H9 (cell line): ENCODE results near the gene CALM1. TPM values are rescaled to one million over a fixed set of nuclear protein-coding genes. Genes with fewer than 3 reads are reported as not detected.

ENCODE experiments used
- DNase-seq: peaks from one replicate; pipeline ENCODE4 v3.0.0-alpha.2; 2017
- H2AFZ ChIP-seq: one replicate; pipeline ENCODE4 v1.6.1; 2013; ENCODE audit warnings: mild to moderate bottlenecking, low read length, control low read depth, moderate library complexity
- H2AK5ac ChIP-seq: 2 replicates; pipeline ENCODE4 v1.6.1; 2013; ENCODE audit warnings: low read length, control low read depth, mixed read lengths; ENCODE audit not compliant: insufficient read length
- H2BK120ac ChIP-seq: one replicate; pipeline ENCODE4 v1.6.1; 2013; ENCODE audit warnings: low read depth, mild to moderate bottlenecking, low read length, control low read depth, inconsistent platforms; ENCODE audit not compliant: poor library complexity, severe bottlenecking
- H2BK12ac ChIP-seq: 2 replicates; pipeline ENCODE4 v1.6.1; 2013; ENCODE audit warnings: low read length, control low read depth, mixed read lengths, low read depth; ENCODE audit not compliant: insufficient read length
- H2BK15ac ChIP-seq: 2 replicates; pipeline ENCODE4 v1.6.1; 2013; ENCODE audit warnings: low read depth, low read length, control low read depth
- H2BK20ac ChIP-seq: one replicate; pipeline ENCODE4 v1.6.1; 2013; ENCODE audit warnings: low read depth, mild to moderate bottlenecking, low read length, control low read depth, inconsistent platforms; ENCODE audit not compliant: poor library complexity, severe bottlenecking
- H2BK5ac ChIP-seq: 2 replicates; pipeline ENCODE4 v1.6.1; 2013; ENCODE audit warnings: low read length, control low read depth, mixed read lengths; ENCODE audit not compliant: insufficient read length
- H3K14ac ChIP-seq: 2 replicates; pipeline ENCODE4 v1.6.1; 2013; ENCODE audit warnings: low read length, control low read depth; ENCODE audit not compliant: insufficient read depth
- H3K18ac ChIP-seq: 2 replicates; pipeline ENCODE4 v1.6.1; 2013; ENCODE audit warnings: low read depth, mild to moderate bottlenecking, mixed read lengths, low read length, control low read depth; ENCODE audit not compliant: insufficient read length
- H3K23ac ChIP-seq: 2 replicates; pipeline ENCODE4 v1.6.1; 2013; ENCODE audit warnings: low read length, control low read depth, mixed read lengths, low read depth; ENCODE audit not compliant: insufficient read length
- H3K23me2 ChIP-seq: 2 replicates; pipeline ENCODE4 v1.6.1; 2013; ENCODE audit warnings: low read depth, mild to moderate bottlenecking, mixed read lengths, low read length, control low read depth; ENCODE audit not compliant: insufficient read length, poor library complexity, severe bottlenecking
- H3K27ac ChIP-seq: 2 replicates; pipeline ENCODE4 v1.5.1; 2013; ENCODE audit warnings: low read length, control low read depth, mixed read lengths, low read depth; ENCODE audit not compliant: insufficient read length
- H3K27me3 ChIP-seq: 2 replicates; pipeline ENCODE4 v1.6.1; 2013; ENCODE audit warnings: low read length, control low read depth, inconsistent platforms; ENCODE audit not compliant: insufficient read depth
- H3K4ac ChIP-seq: 2 replicates; pipeline ENCODE4 v1.6.1; 2013; ENCODE audit warnings: low read depth, mild to moderate bottlenecking, control low read depth, inconsistent platforms, low read length, moderate library complexity
- H3K4me1 ChIP-seq: 2 replicates; pipeline ENCODE4 v1.6.1; 2013; ENCODE audit warnings: low read length, control low read depth, inconsistent platforms; ENCODE audit not compliant: insufficient read depth
- H3K4me2 ChIP-seq: 2 replicates; pipeline ENCODE4 v1.6.1; 2013; ENCODE audit warnings: low read length, control low read depth, mixed read lengths; ENCODE audit not compliant: insufficient read length, insufficient read depth
- H3K56ac ChIP-seq: 2 replicates; pipeline ENCODE4 v1.6.1; 2013; ENCODE audit warnings: low read depth, mild to moderate bottlenecking, mixed read lengths, low read length, control low read depth; ENCODE audit not compliant: insufficient read length
- H3K79me1 ChIP-seq: 2 replicates; pipeline ENCODE4 v1.6.1; 2013; ENCODE audit warnings: low read depth, mild to moderate bottlenecking, moderate library complexity, low read length, control low read depth, inconsistent platforms; ENCODE audit not compliant: insufficient read depth, poor library complexity, severe bottlenecking
- H3K79me2 ChIP-seq: 2 replicates; pipeline ENCODE4 v1.6.1; 2013; ENCODE audit warnings: low read length, control low read depth, inconsistent platforms; ENCODE audit not compliant: insufficient read depth
- H3K9ac ChIP-seq: 2 replicates; pipeline ENCODE4 v1.6.1; 2013; ENCODE audit warnings: low read length, control low read depth, mixed read lengths; ENCODE audit not compliant: insufficient read length; ENCODE audit errors: extremely low read depth
- H3K9me3 ChIP-seq: one replicate; pipeline ENCODE4 v1.6.1; 2013; ENCODE audit warnings: low read depth, low read length, inconsistent platforms; ENCODE audit not compliant: control insufficient read depth
- H3T11ph ChIP-seq: one replicate; pipeline ENCODE4 v1.6.1; 2013; ENCODE audit warnings: mild to moderate bottlenecking, low read length, control low read depth, inconsistent platforms
- H4K20me1 ChIP-seq: one replicate; pipeline ENCODE4 v1.6.1; 2013; ENCODE audit not compliant: control insufficient read depth, insufficient read length, insufficient read depth
- H4K5ac ChIP-seq: 2 replicates; pipeline ENCODE4 v1.6.1; 2013; ENCODE audit warnings: low read depth, mild to moderate bottlenecking, mixed read lengths, low read length, control low read depth; ENCODE audit not compliant: insufficient read length
- H4K8ac ChIP-seq: replicated peaks from 2 replicates; pipeline ENCODE4 v1.6.1; 2013; ENCODE audit warnings: low read length, control low read depth, mixed read lengths, low read depth; ENCODE audit not compliant: insufficient read length
- H4K91ac ChIP-seq: 2 replicates; pipeline ENCODE4 v1.6.1; 2013; ENCODE audit warnings: low read depth, mild to moderate bottlenecking, moderate library complexity, mixed read lengths, low read length, control low read depth; ENCODE audit not compliant: insufficient read length
- H3K27ac Mint-ChIP-seq, 3 experiments: 2 replicates in 2 of 3; 3 replicates in 1 of 3; pipeline ENCODE4 v1.8.0; 2020 to 2021; ENCODE audit warnings: mixed read lengths in 3 of 3, mild to moderate bottlenecking in 1 of 3, moderate library complexity in 1 of 3
- H3K27me3 Mint-ChIP-seq: 2 replicates; pipeline ENCODE4 v1.8.0; 2021; ENCODE audit warnings: low read depth, mild to moderate bottlenecking, moderate library complexity, mixed read lengths
- H3K36me3 Mint-ChIP-seq, 3 experiments: 2 replicates in 2 of 3; 3 replicates in 1 of 3; pipeline ENCODE4 v1.8.0; 2020 to 2021; ENCODE audit warnings: low read depth in 3 of 3, mixed read lengths in 3 of 3; ENCODE audit not compliant: insufficient read depth in 1 of 3
- H3K4me1 Mint-ChIP-seq, 2 experiments: 2 replicates each; pipeline ENCODE4 v1.8.0; 2020; ENCODE audit warnings: mixed read lengths in 2 of 2
- H3K4me3 Mint-ChIP-seq, 2 experiments: 2 replicates in 1 of 2; 3 replicates in 1 of 2; pipeline ENCODE4 v1.8.0; 2020 to 2021; ENCODE audit warnings: mild to moderate bottlenecking in 2 of 2, mixed read lengths in 2 of 2, moderate library complexity in 1 of 2
- H3K9me3 Mint-ChIP-seq, 2 experiments: 2 replicates in 1 of 2; 3 replicates in 1 of 2; pipeline ENCODE4 v1.8.0; 2020; ENCODE audit warnings: mild to moderate bottlenecking in 2 of 2, mixed read lengths in 2 of 2, moderate library complexity in 1 of 2
- CTCF ChIP-seq: fragments of 200-600 bp; sonication (generic); conservative IDR thresholded peaks from 3 replicates; pipeline ENCODE4 v1.8.0; 2021; ENCODE audit warnings: antibody characterized with exemption, mild to moderate bottlenecking
- whole genome bisulfite sequencing: extraction: QIAGEN DNeasy Blood & Tissue Kit; methylation state at CpG from one replicate; pipeline ENCODE4 v1.1.7; 2013; ENCODE audit warnings: missing lambda C conversion rate, low lambda C conversion rate, mixed read lengths; ENCODE audit not compliant: insufficient read length; ENCODE audit errors: extremely low coverage; 5-methylcytosine and 5-hydroxymethylcytosine counted together
- total RNA-seq: library from RNA; stranded (reverse); gene quantifications from 2 replicates; pipeline ENCODE4 v1.2.1, GENCODE V29; 2021

CALM1 gene
- total RNA-seq, 1 experiment from 2014 or later = 354 TPM

- DNase-seq = no peak
- no peak overlapping the region for H2BK20ac ChIP-seq
Measured at GRCh38 chr14:90358359-90358758, 38.5 kb upstream of the CALM1 start.

More at GRCh38 chr14:90358359-90358758, 38.5 kb upstream of the CALM1 start:
- Histone ChIP-seq H3K27me3 (no peaks in the 10 kb centered on the region), H4K91ac (no peak overlapping the region), H3K4me2 (no peak overlapping the region), H3K23ac (no peak overlapping the region), H3K23me2 (no peaks in the 10 kb centered on the region), H2BK5ac (no peak overlapping the region), H2AFZ (no peak overlapping the region), H3T11ph (no peak overlapping the region), H3K14ac (no peak overlapping the region), H4K5ac (no peak overlapping the region), H4K8ac (no peak overlapping the region), H3K56ac (no peak overlapping the region), H2BK120ac (no peak overlapping the region), H3K79me2 (no peaks in the 10 kb centered on the region), H2AK5ac (no peak overlapping the region), H4K20me1 (no peaks in the 10 kb centered on the region), H2BK15ac (no peak overlapping the region), H2BK12ac (no peak overlapping the region), H3K4ac (no peak overlapping the region), H3K9ac (no peak overlapping the region), H3K18ac (no peak overlapping the region), H3K9me3 (no peaks in the 10 kb centered on the region), H3K27ac (no peak overlapping the region), H3K79me1 (no peaks in the 10 kb centered on the region), H3K4me1 (no peaks in the 10 kb centered on the region)
- H3K27ac Mint-ChIP-seq = no peak overlapping the region
- 0 out of 4 replicates have a peak, but pooled peaks cover 0 to 4% of the 10 kb centered on the region in 2 experiments for H3K4me1 Mint-ChIP-seq
- no CpG with 5 or more reads among the region's 4 CpGs for WGBS
- no peak overlapping the region for H3K4me3 Mint-ChIP-seq
- H3K9me3 Mint-ChIP-seq = no peaks in the 10 kb centered on the region
- TF ChIP-seq CTCF = no peak
- H3K36me3 Mint-ChIP-seq = no peaks in the 10 kb centered on the region
- peaks cover 6% of the 10 kb centered on the region; the same call in 1 of the 2 replicates for H3K27me3 Mint-ChIP-seq
